GM18498 (cell line): ENCODE measurements around the gene ATP6V0D1.

ENCODE experiments used
- ATAC-seq: cut with Tn5 transposase; IDR thresholded peaks from one replicate; pipeline ENCODE4 v1.9.1; 2021; ENCODE audit warnings: mild to moderate bottlenecking, moderate library complexity; ENCODE audit not compliant: unreplicated experiment

The ATP6V0D1 gene

GRCh38 chr16:67445913-67446907, 34.7 kb downstream of the ATP6V0D1 start:
- no peak for ATAC-seq

DNA sequence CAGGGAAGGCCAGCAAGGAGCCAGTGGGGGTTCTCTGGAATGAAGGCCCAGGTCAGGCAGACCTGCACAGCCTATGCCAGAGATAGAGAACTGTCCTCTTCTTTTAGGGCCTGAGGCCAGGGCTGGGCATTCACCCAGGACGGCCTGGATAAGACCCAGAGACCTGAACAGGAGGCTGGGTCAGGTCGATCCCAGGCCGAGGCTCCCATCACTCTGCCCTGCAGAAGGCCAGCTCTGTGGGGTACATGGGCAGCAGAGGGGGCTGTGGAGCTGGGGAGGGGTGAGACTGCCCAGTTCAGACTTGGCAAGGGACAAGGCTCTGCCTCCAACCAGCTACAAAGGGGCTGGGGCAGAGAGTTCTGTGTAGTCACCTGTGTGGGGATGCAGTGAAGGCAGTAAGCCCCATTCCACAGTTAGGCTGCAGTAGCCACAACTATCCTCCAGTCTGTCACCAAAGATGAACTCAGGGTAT, 35.5 kb downstream of the ATP6V0D1 start:
- ATAC-seq: no peak

DNA sequence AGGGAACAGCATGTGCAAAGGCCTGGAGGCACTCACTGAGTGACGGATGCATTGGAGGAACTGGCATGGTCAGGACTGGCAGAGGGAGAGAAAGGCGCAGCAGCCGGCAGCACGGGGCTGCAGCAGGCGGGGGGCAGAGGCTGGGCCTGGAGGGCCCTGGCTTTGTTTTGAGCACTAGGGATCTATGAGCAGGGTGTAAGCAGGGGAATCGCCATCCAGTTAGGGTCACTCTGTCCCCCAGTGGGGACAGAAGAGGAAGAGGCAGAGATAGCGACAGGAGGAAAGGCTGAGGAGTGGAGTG, 35.9 kb downstream of the ATP6V0D1 start:
- no peak for ATAC-seq

DNA sequence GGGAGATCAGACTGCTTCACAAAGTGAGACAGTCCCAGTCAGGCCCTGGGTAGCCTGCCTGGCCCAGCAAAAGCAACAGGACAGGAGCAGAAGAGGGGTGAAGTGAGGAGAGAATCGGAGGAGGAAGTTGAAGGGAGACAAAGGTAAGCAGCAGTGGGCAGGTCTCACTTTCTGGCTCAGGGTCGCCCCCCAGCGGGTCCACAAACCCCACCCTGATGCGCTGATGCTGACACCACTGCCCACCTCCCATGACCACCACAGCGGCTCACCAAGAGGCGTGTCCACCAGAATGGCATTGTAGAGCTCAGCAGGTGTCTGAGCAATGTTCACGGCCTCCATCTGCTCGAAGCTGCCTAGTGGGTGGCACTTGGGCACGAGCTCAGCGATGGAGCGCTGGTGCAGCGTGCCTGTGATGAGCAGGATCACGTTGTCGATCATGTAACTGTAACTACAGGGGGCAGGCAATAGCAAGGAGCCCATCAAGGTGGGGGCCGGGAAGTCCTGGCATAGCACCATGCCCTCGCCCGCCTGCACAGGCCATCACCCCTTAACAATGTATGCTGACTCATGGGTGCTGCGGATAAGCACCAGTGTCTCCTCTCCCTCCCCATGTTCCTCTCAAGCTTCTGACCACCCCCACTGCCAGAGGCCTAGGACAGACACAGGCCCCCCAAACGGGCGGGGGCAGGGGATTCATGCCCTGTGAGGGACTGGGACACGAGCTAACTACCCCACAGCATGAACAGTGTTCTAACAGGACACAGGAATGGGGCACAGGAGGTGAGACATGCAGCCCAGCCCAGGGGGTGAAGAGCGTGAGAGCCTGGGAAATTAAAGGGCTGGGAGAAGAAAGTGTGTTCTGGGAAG, 36.5 kb downstream of the ATP6V0D1 start:
- no peak for ATAC-seq

DNA sequence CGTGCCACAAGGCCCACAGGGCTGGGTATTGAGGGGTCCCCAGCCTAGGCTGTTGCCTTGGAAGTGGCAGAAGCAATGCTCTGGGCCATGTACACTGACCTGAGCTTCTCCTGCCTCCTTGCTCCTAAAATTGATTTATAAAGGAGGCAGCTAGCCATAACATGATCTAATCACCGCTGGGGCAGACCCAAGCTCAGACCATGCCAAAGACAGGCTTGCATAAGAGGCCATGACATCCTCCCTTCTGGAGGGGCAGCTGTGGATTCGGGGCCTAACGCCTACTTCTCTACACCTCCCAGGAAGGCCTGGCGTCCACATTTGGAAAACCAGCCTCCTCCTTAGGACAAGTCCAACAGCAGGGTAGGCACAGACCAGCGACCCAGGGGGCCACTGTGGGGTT, 37.7 kb downstream of the ATP6V0D1 start:
- no peak for ATAC-seq

GRCh38 chr16:67442581-67443255, 38.2 kb downstream of the ATP6V0D1 start:
- no peak for ATAC-seq

DNA sequence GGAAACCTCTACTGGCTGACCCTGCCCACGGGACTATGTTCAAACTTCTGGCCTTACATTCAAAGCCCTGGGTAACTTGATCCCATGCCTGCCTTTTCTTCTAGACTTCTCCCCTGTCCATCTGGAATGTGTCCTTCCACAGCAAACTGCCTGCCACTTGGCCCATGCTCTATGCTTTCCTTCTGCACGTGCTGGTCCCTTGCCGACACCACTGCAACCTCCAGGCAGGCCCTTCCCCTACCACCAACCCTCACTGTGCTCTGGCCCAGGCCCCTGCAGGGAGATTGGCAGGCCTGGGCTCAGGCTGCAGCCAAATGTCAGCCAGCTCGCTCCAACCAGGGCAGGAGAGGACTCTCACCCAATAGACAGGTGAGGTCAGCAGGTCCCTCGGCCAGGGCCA, 39.0 kb downstream of the ATP6V0D1 start:
- ATAC-seq: no peak

- no peak for ATAC-seq
Measured at GRCh38 chr16:67441271-67441753, 39.6 kb downstream of the ATP6V0D1 start.

- ATAC-seq: no peak
Measured at GRCh38 chr16:67438824-67439393, 42.0 kb downstream of the ATP6V0D1 start.

DNA sequence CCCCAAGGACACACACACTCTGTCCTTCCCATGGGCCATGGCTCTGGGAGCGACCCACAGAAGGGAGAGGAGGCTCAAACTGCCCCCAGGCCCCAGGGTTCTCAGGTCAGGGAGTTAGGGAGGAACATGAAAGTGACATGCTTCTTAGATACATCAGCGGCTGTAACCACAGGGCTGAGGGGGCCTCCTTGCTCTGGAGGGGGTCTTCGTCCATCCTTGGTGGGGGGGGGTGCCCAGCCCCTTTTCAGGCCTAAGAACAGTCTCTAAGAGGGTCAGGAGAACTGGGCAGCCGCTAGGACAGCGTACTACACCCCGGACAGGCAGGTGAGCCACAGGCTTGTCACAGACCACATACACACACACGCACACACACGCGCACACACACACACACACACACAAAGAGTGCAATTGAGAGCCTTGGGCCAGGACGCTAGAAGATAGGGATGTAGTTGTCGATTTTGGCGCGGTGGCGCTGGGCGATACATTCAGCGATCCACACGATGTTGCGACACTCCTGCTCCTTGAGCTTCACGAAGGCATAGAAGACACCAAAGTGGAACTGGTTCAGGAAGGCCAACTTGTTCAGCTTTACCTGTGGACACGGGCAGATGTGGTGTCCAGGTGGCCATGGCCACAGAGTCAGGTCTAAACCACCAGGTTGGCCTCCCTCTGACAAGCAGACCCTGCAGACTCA, 42.7 kb downstream of the ATP6V0D1 start:
- ATAC-seq: no peak

- no peak for ATAC-seq
Measured at GRCh38 chr16:67437513-67437912, 43.4 kb downstream of the ATP6V0D1 start.

- ATAC-seq: no peak
Measured at GRCh38 chr16:67436640-67437193, 44.2 kb downstream of the ATP6V0D1 start.

DNA sequence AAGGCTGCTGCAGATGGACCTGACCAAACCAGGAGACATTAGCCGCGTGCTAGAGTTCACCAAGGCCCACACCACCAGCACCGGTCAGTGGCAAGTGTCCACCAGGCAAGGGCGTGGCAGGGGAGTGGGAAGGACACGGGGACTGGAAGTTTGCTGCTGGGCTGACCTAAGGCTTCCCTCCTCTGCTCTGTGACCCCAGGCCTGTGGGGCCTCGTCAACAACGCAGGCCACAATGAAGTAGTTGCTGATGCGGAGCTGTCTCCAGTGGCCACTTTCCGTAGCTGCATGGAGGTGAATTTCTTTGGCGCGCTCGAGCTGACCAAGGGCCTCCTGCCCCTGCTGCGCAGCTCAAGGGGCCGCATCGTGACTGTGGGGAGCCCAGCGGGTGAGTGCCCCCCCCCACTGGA, 45.2 kb downstream of the ATP6V0D1 start:
- no peak for ATAC-seq

DNA sequence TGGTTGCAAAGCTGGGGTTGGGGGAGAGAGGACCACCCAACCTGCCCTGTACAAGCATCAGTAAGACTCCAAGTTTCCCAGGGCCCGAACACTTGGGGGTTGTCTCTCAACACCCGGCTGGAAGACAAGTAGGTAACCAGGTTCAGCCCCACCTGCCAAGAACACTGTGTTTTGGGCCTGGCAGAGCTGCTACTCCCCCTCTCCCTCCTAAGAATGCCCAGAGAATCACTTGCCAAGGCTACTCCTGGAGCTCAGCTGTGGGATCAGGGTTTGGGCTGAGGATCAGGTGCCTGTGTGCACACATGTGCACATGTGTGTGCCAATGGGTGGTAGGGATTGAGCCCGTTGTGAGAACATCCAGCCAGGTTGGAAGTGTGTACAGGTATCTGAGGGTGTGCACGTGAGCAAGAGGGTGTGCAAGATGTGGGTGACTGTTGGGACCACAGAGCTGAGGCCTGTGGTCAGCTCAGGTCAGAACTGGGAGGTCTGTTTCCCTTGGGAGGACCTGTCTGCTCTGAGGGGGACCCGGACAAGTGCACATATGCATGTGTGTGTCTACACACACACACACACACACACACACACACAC, 47.7 kb downstream of the ATP6V0D1 start:
- no peak for ATAC-seq

GRCh38 chr16:67432506-67432890, 48.5 kb downstream of the ATP6V0D1 start:
- ATAC-seq: no peak

- ATAC-seq: no peak
Measured at GRCh38 chr16:67431775-67432505, 49.0 kb downstream of the ATP6V0D1 start.

GRCh38 chr16:67430977-67431774, 49.8 kb downstream of the ATP6V0D1 start, which contains the start of gene HSD11B2:
TSS of gene HSD11B2 (plus strand) at chr16:67431121. CDS start at chr16:67431249, 128 bp downstream.
- no peak for ATAC-seq

DNA sequence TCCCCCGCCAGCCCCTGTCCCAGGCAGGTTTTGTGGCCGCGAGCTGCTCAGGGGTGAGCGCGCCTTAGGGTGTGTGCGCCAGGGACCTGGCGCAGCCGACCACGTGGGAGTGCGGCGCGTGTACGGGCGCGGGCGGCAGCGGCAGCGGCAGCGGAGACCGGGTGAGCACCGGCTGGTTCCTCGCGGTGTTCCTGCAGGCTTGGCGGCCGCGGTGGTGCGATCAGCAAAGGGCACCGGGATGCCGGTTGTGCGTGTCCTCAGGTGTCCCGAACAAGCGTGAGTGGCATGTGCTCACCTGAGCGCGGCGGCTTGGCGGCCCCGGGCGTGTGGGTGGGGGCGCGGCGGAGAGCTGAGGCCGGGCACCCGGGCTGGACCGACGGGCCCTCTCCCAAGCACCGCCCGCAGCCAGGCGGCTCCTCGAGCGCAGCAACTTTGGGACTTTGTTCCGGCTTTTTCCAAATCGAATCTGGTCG, 50.4 kb downstream of the ATP6V0D1 start:
- ATAC-seq: no peak
